Activated CD8-positive, alpha-beta memory T cell treated with anti-CD3 and anti-CD28 coated beads, Interleukin-2, amount 10 ng/mL, durations not matched to agents 7 days and 5 days (primary cell): ENCODE measurements around the gene FAM3A. TPM values are rescaled to one million over a fixed set of nuclear protein-coding genes. Genes with fewer than 3 reads are reported as not detected.
"Not testable (repeated sequence)": the region's sequence is repeated elsewhere in the genome, so short reads cannot be mapped to it uniquely, and the experiment has no call there.

Source experiments
- ATAC-seq: fragments of 150-1000 bp; cut with Tn5 transposase; one replicate; pipeline ENCODE4 v1.10.0; 2021; ENCODE audit warnings: moderate library complexity
- CTCF ChIA-PET: fragments of 350-600 bp; sonication (Branson Sonifier 250); formaldehyde crosslinking; loops from one replicate; lab custom pipeline; 2021; ENCODE audit warnings: antibody characterized with exemption; lab: Charles Lee
- DNase-seq: peaks from one replicate; pipeline ENCODE4 v3.0.0-alpha.2; 2020
- H3K27ac Mint-ChIP-seq: one replicate; pipeline ENCODE4 v1.8.0; 2021; ENCODE audit warnings: mild to moderate bottlenecking, mixed read lengths
- H3K27me3 Mint-ChIP-seq: one replicate; pipeline ENCODE4 v1.8.0; 2021; ENCODE audit warnings: mixed read lengths
- H3K36me3 Mint-ChIP-seq: one replicate; pipeline ENCODE4 v1.8.0; 2021; ENCODE audit warnings: mild to moderate bottlenecking, mixed read lengths
- H3K4me1 Mint-ChIP-seq: one replicate; pipeline ENCODE4 v1.8.0; 2021; ENCODE audit warnings: mixed read lengths
- H3K4me3 Mint-ChIP-seq: one replicate; pipeline ENCODE4 v1.8.0; 2021; ENCODE audit warnings: mild to moderate bottlenecking, moderate library complexity, mixed read lengths
- H3K9me3 Mint-ChIP-seq: one replicate; pipeline ENCODE4 v1.8.0; 2022; ENCODE audit warnings: low read depth, mixed read lengths
- total RNA-seq, 2 experiments: library from RNA; stranded (reverse); gene quantifications; one replicate each; pipeline ENCODE4 v1.2.3, GENCODE V29; 2021

FAM3A gene
- total RNA-seq: 10 to 100 TPM; 21.5 to 31.7 TPM

DNA sequence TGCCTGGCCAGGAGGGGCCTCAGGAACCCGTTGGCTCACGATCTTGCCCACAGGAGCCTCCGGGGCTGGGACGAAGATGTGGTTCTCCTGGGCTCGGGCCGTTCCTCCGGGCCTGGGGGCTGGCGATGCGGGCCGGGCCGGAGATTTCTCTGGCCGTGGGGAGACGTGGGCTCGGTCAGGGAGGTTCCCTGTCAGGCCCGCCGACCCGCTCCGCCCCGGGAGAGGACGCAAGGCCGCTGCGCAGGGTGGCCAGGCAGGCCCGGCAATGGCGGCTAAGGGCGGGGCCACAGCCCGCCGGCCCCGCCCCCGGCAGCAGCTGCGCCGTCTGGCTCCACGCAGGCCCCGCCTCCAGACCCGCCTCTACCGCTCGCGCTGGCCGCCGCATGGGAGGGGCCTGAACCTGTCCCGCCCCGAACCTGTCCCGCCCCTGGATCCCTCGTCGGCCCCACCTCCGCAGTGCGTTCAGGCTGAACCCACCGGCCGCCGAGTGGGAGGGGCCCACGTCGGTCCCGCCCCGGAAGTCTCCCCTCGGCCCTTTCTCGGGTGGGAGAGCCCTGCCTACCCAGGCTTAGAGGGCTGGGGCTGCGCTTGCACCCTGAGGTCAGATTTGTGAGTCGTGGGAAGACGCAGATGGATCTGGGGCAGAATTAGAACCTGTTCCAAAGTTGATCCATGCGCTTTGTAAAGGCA is at the start of gene FAM3A:
Gene FAM3A (minus strand): TSS at position 267 of the 690 bp plus-strand sequence. CDS start 460 bp downstream, outside the sequence.
- H3K4me3 Mint-ChIP-seq: peak within 1 kb of the TSS; percentile 81
- H3K27ac Mint-ChIP-seq: peak within 1 kb of the TSS; percentile 85
- CTCF ChIA-PET: interaction anchor here (1.1 to 3.6 kb wide), 2 partner anchors 12 to 26 kb away, joined by 3 to 16 read pairs; partner anchors contain the start of gene SLC10A3
- peaks cover 26% of the 10 kb centered on the region for H3K4me1 Mint-ChIP-seq
- DNase-seq (peak; percentile 95), ATAC-seq (peak; percentile 95)
- peaks cover 2% of the 10 kb centered on the region for H3K36me3 Mint-ChIP-seq
- no peaks in the 10 kb centered on the region for H3K27me3 Mint-ChIP-seq
- no peaks in the 10 kb centered on the region for H3K9me3 Mint-ChIP-seq

- H3K4me3 Mint-ChIP-seq, H3K36me3 Mint-ChIP-seq, CTCF ChIA-PET, ATAC-seq, H3K27me3 Mint-ChIP-seq, DNase-seq, H3K4me1 Mint-ChIP-seq, H3K27ac Mint-ChIP-seq, H3K9me3 Mint-ChIP-seq: not testable (repeated sequence)
Measured at GRCh38 chrX:154562295-154562694, 46.3 kb upstream of the FAM3A start.

DNA sequence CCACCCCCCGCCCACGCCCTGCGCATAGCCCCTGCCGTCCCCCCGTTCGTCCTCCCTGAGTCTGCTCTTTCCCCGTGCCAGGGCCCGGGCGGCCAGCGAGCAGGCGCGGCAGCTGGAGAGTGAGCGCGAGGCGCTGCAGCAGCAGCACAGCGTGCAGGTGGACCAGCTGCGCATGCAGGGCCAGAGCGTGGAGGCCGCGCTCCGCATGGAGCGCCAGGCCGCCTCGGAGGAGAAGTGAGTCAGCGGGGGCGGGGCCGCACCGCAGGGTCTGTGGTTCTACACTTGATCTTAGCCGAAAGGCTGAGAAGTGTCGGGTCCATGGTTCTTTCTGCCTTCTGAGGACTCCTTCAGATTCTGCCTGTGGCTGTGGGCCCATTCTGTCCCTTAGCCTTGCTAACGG is 44.3 kb upstream of the FAM3A start:
- CTCF ChIA-PET, DNase-seq, H3K36me3 Mint-ChIP-seq, H3K4me3 Mint-ChIP-seq, H3K27ac Mint-ChIP-seq, H3K27me3 Mint-ChIP-seq, H3K4me1 Mint-ChIP-seq, ATAC-seq, H3K9me3 Mint-ChIP-seq: not testable (repeated sequence)

GRCh38 chrX:154558896-154559295 is 42.9 kb upstream of the FAM3A start:
- H3K4me3 Mint-ChIP-seq, DNase-seq, ATAC-seq, H3K4me1 Mint-ChIP-seq, CTCF ChIA-PET, H3K9me3 Mint-ChIP-seq, H3K27me3 Mint-ChIP-seq, H3K36me3 Mint-ChIP-seq, H3K27ac Mint-ChIP-seq: not testable (repeated sequence)

- H3K4me1 Mint-ChIP-seq, H3K27ac Mint-ChIP-seq, H3K36me3 Mint-ChIP-seq, H3K4me3 Mint-ChIP-seq, H3K27me3 Mint-ChIP-seq, H3K9me3 Mint-ChIP-seq, CTCF ChIA-PET, DNase-seq: not testable (repeated sequence)
- ATAC-seq: peak; percentile 82
Measured at GRCh38 chrX:154558060-154558690, 42.1 kb upstream of the FAM3A start.

GRCh38 chrX:154552112-154552806 is 36.2 kb upstream of the FAM3A start:
- H3K27ac Mint-ChIP-seq, H3K9me3 Mint-ChIP-seq, DNase-seq, H3K4me3 Mint-ChIP-seq, H3K27me3 Mint-ChIP-seq, CTCF ChIA-PET, ATAC-seq: not testable (repeated sequence)
- Mint-ChIP-seq H3K4me1 (peaks cover 31% of the 10 kb centered on the region), H3K36me3 (peaks cover 31% of the 10 kb centered on the region)

DNA sequence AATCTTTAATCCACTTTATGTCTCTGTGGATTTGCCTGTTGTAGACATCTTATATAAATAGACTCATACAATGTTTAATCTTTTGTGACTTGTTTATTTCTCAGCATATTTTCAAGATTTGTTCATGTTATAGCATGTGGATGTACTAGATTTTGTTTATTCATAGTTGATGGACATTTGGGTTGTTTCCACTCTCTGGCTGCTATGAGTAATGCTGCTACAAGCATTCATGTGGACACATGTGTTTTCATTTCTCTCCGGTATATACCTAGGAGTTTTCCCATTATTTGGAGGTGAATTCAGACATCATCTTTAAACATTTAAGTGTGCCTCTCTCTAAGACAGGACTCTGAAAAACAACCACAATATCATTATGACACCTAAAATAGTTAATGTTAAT is 33.7 kb upstream of the FAM3A start:
- Mint-ChIP-seq H3K27me3 (no peaks in the 10 kb centered on the region), H3K27ac (peak overlapping the region; percentile 59), H3K4me3 (peak overlapping the region; percentile 46), H3K36me3 (peaks cover 33% of the 10 kb centered on the region), H3K9me3 (no peaks in the 10 kb centered on the region), H3K4me1 (peaks cover 46% of the 10 kb centered on the region)
- DNase-seq (no peak), ATAC-seq (no peak)
- CTCF ChIA-PET: no interaction called here

DNA sequence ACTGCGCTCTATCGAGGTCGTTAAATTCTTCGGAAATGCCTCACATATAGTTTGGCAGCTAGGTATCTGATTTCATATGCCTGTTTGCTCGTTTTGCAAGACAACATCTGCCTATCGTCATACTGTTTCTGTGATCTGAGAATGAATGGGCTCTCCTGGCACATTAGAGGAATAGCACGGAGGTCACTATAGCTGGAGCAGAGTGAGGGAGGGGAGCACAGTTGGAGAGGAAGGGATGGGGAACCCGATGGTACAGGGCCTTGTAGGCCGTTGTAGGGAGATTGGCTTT is 31.9 kb upstream of the FAM3A start:
- H3K27ac Mint-ChIP-seq: peak overlapping the region; percentile 94
- peak overlapping the region; percentile 99 for H3K4me3 Mint-ChIP-seq
- peaks cover 31% of the 10 kb centered on the region for H3K36me3 Mint-ChIP-seq
- peaks cover 57% of the 10 kb centered on the region for H3K4me1 Mint-ChIP-seq
- CTCF ChIA-PET: interaction anchor here (0.6 kb wide), 1 partner anchor 149 kb away, joined by 3 read pairs; the partner anchor contains the start of gene RPL10
- no peaks in the 10 kb centered on the region for H3K9me3 Mint-ChIP-seq
- no peaks in the 10 kb centered on the region for H3K27me3 Mint-ChIP-seq
- no peak for DNase-seq
- no peak for ATAC-seq

GRCh38 chrX:154547245-154548027 is 31.4 kb upstream of the FAM3A start, which contains the start of gene IKBKG:
Gene IKBKG, plus strand, starts transcription at chrX:154547620. Its CDS starts 4,383 bp downstream, at chrX:154552003.
- ATAC-seq (peak; percentile 86), DNase-seq (peak; percentile 92)
- CTCF ChIA-PET: interaction anchor here (0.6 kb wide), 1 partner anchor 149 kb away, joined by 3 read pairs; the partner anchor contains the start of gene RPL10
- peaks cover 61% of the 10 kb centered on the region for H3K4me1 Mint-ChIP-seq
- H3K27me3 Mint-ChIP-seq: no peaks in the 10 kb centered on the region
- H3K27ac Mint-ChIP-seq: peak within 1 kb of the TSS; percentile 94
- H3K9me3 Mint-ChIP-seq: no peaks in the 10 kb centered on the region
- peaks cover 31% of the 10 kb centered on the region for H3K36me3 Mint-ChIP-seq
- peak within 1 kb of the TSS; percentile 99 for H3K4me3 Mint-ChIP-seq

DNA sequence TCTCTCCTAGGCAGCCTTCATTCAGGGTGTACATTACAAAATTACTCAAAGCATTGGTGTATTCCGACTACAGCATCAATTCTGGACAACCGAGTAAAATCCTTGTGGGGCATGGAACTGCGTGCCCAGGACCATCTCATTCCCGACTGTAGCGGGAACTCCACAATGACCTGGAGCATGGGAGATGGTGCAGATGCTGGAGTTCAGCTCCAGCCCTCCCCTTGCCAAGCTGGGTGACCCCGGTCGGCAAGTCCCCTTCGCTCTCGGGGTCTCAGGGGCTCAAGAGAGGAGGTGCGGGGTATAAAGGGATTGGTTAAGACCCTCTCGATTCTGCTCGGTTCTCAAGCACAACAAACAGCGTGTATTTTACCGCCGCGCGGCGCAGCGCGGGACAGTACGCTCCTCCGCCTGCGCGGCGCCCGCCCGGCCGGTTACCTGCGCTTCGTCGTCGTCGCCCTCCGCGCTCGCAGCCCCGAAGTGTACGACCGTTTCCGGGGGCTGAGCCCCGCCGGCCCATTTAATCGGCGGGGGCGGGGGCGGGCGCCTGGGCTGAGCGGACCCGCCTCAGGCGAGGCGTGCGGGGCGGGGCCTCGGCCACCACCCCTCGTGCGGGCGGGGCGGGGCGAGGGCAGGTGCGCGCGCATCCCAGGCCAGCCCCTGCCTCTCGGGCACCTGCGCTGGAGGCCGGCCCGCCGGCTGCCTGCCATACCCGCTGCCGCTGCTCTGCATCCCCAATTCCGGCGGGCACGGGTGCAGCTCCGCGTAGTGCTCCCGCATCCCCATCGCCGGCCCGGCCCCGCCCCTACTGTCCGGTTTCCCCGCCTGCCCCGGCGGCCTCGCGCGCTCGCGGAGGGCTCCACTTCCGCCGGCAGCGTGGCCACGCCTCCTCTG is 30.6 kb upstream of the FAM3A start, which contains the start of gene G6PD:
Gene G6PD (minus strand): TSS at position 493 of the 891 bp plus-strand sequence. CDS start 691 bp downstream, outside the sequence.
- peak; percentile 59 for ATAC-seq
- Mint-ChIP-seq H3K27ac (peak within 1 kb of the TSS; percentile 94), H3K4me1 (peaks cover 63% of the 10 kb centered on the region), H3K27me3 (no peaks in the 10 kb centered on the region), H3K4me3 (peak within 1 kb of the TSS; percentile 99), H3K36me3 (peaks cover 24% of the 10 kb centered on the region), H3K9me3 (no peaks in the 10 kb centered on the region)
- CTCF ChIA-PET: no interaction called here
- peak; percentile 85 for DNase-seq

DNA sequence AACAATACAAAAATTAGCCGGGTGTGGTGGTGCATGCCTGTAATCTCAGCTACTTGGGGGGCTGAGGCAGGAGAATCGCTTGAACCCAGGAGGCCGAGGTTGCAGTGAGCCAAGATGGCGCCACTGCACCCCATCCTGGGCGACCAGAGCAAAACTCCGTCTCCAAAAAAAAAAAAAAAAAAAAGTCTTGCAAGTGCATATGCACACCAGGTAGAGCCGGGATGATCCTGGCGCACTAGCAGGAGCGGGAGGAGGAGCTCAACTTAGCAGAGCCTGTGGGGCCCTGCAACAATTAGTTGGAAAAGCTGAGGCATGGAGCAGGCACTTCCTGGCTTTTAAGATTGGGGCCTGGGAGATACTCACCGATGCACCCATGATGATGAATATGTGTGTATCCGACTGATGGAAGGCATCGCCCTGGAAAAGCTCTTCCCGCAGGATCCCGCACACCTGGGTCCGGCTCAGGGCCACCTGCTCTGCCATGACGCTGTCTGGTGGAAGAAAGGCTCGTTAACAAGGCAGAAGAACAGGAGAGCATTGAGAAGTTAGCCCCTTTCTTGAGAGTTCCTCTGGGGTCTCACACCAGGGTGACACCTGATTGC is 29.7 kb upstream of the FAM3A start:
- peak overlapping the region; percentile 71 for H3K27ac Mint-ChIP-seq
- DNase-seq: no peak
- H3K4me1 Mint-ChIP-seq: peaks cover 66% of the 10 kb centered on the region
- peaks cover 25% of the 10 kb centered on the region for H3K36me3 Mint-ChIP-seq
- H3K27me3 Mint-ChIP-seq: no peaks in the 10 kb centered on the region
- H3K9me3 Mint-ChIP-seq: no peaks in the 10 kb centered on the region
- H3K4me3 Mint-ChIP-seq: peak overlapping the region; percentile 99
- no peak for ATAC-seq
- CTCF ChIA-PET: no interaction called here
